ENCODE measurements around the gene TMEM82. TPM values are rescaled to one million over a fixed set of nuclear protein-coding genes. Genes with fewer than 3 reads are reported as not detected.

TMEM82 gene
- polyA plus RNA-seq, 2 donors = not detected

- no peaks in the 10 kb centered on the region for H3K9me3 ChIP-seq (ENCODE audit: control insufficient read depth in 2 of 2, insufficient read depth in 1 of 2, low read depth in 1 of 2, low read length in 1 of 2)
- H3K27me3 ChIP-seq (ENCODE audit: control insufficient read depth in 1 of 2, insufficient read depth in 2 of 2, low read length in 2 of 2) = no peaks in the 10 kb centered on the region
- H3K4me1 ChIP-seq (ENCODE audit: control insufficient read depth in 2 of 2, insufficient read depth in 2 of 2, low read length in 1 of 2) = peaks cover 0 to 10% of the 10 kb centered on the region in 2 donors
- peaks cover 0 to 4% of the 10 kb centered on the region in 2 donors for H3K36me3 ChIP-seq (ENCODE audit: control insufficient read depth in 2 of 2, insufficient read depth in 2 of 2, low read length in 1 of 2)
- WGBS, 2 donors = 62 to 63% methylated on average over 13 of the region's 13 CpGs
- H3K27ac ChIP-seq (ENCODE audit: low read depth in 2 of 2, low read length in 1 of 2) = peak overlapping the region; percentile 50 to 59
- no peak overlapping the region for H3K4me3 ChIP-seq (ENCODE audit: low read depth in 1 of 2, low read length in 2 of 2)
Observed at GRCh38 chr1:15788624-15789301, 46.5 kb downstream of the TMEM82 start.

GRCh38 chr1:15796086-15796462 lies 53.8 kb downstream of the TMEM82 start:
- peaks cover 3 to 30% of the 10 kb centered on the region in 2 donors for H3K4me1 ChIP-seq (ENCODE audit: control insufficient read depth in 2 of 2, insufficient read depth in 2 of 2, low read length in 1 of 2)
- 85 to 92% methylated on average over 2 of the region's 2 CpGs for WGBS, 2 donors
- no peak overlapping the region for H3K4me3 ChIP-seq (ENCODE audit: low read depth in 1 of 2, low read length in 2 of 2)
- peak overlapping the region; percentile 52 to 74 for H3K27ac ChIP-seq (ENCODE audit: low read depth in 2 of 2, low read length in 1 of 2)
- H3K36me3 ChIP-seq (ENCODE audit: control insufficient read depth in 2 of 2, insufficient read depth in 2 of 2, low read length in 1 of 2) = no peaks in the 10 kb centered on the region
- no peaks in the 10 kb centered on the region for H3K27me3 ChIP-seq (ENCODE audit: control insufficient read depth in 1 of 2, insufficient read depth in 2 of 2, low read length in 2 of 2)
- no peaks in the 10 kb centered on the region for H3K9me3 ChIP-seq (ENCODE audit: control insufficient read depth in 2 of 2, insufficient read depth in 1 of 2, low read depth in 1 of 2, low read length in 1 of 2)

Other genes starting within 250 kb of the TMEM82 start
- gene CASP9, start 218.3 kb upstream of the TMEM82 start, polyA plus RNA-seq = 10 to 100 TPM; 10.3 to 10.4 TPM
- 1 to 10 TPM; 3.1 to 6.1 TPM for gene DNAJC16, start 215.7 kb upstream of the TMEM82 start, polyA plus RNA-seq
- gene AGMAT, start 157.4 kb upstream of the TMEM82 start, polyA plus RNA-seq = under 1 TPM; 0.16 to 0.27 TPM
- 10 to 100 TPM in 1 of 2 donors, 1 to 10 TPM in 1; 9.6 to 15.3 TPM for gene DDI2, start 125.0 kb upstream of the TMEM82 start, polyA plus RNA-seq
- gene PLEKHM2, start 58.2 kb upstream of the TMEM82 start, polyA plus RNA-seq = 10 to 100 TPM; 34.5 to 40.7 TPM
- gene SLC25A34, start 6.2 kb upstream of the TMEM82 start, polyA plus RNA-seq = 1 to 10 TPM in 1 of 2 donors, under 1 TPM in 1; 0.46 to 2.7 TPM
- gene FBLIM1, start 16.3 kb downstream of the TMEM82 start, polyA plus RNA-seq = 10 to 100 TPM; 17.7 to 20.5 TPM
- 1 to 10 TPM; 1.9 to 2.0 TPM for gene UQCRHL, start 65.2 kb downstream of the TMEM82 start, polyA plus RNA-seq
- 10 to 100 TPM; 14.4 to 15.3 TPM for gene SPEN, start 105.2 kb downstream of the TMEM82 start, polyA plus RNA-seq
- 10 to 100 TPM; 27.8 to 41.7 TPM for gene ZBTB17, start 233.6 kb downstream of the TMEM82 start, polyA plus RNA-seq

Measured in esophagus (tissue), 2 donors.